HG03103 (cell line): ENCODE data around the gene WDR48.

Experiments used
- ATAC-seq: cut with Tn5 transposase; IDR thresholded peaks from one replicate; pipeline ENCODE4 v1.9.1; 2021; ENCODE audit warnings: low read depth; ENCODE audit not compliant: unreplicated experiment

Gene WDR48

GRCh38 chr3:39136533-39137434 is 85.0 kb downstream of the WDR48 start:
- no peak for ATAC-seq

- no peak for ATAC-seq
Observed at GRCh38 chr3:39137435-39137936, 85.7 kb downstream of the WDR48 start.

GRCh38 chr3:39137991-39138803 is 86.4 kb downstream of the WDR48 start:
- no peak for ATAC-seq

- no peak for ATAC-seq
Observed at GRCh38 chr3:39138804-39139415, 87.1 kb downstream of the WDR48 start.

GRCh38 chr3:39139442-39139841 is 87.6 kb downstream of the WDR48 start:
- no peak for ATAC-seq

- ATAC-seq: no peak
Observed at GRCh38 chr3:39140341-39140971, 88.6 kb downstream of the WDR48 start.

- no peak for ATAC-seq
Observed at GRCh38 chr3:39141171-39141995, 89.6 kb downstream of the WDR48 start.

- ATAC-seq: no peak
Observed at GRCh38 chr3:39142067-39142466, 90.3 kb downstream of the WDR48 start.

GRCh38 chr3:39143051-39143885 is 91.5 kb downstream of the WDR48 start:
- ATAC-seq: no peak

GRCh38 chr3:39144095-39144747 is 92.4 kb downstream of the WDR48 start:
- ATAC-seq: no peak

- no peak for ATAC-seq
Observed at GRCh38 chr3:39144748-39145380, 93.0 kb downstream of the WDR48 start.

GRCh38 chr3:39146083-39146501 is 94.3 kb downstream of the WDR48 start:
- no peak for ATAC-seq
